Measurements from ENCODE around the gene ZNF536. TPM values are rescaled to one million over a fixed set of nuclear protein-coding genes. Genes with fewer than 3 reads are reported as not detected.
"Not testable (repeated sequence)": the region's sequence is repeated elsewhere in the genome, so short reads cannot be mapped to it uniquely, and the experiment has no call there.

ZNF536 gene
- total RNA-seq, 1 experiment from 2014 or later, result 15.2 TPM

- Histone ChIP-seq H3K27me3 (no peaks in the 10 kb centered on the region), H3K9me3 (replicated peaks) (no peaks in the 10 kb centered on the region), H3K4me3 (no peak overlapping the region), H3K27ac (no peak overlapping the region), H3K36me3 (no peaks in the 10 kb centered on the region; the same call in 1 of the 2 replicates), H3K4me1 (peaks cover 26% of the 10 kb centered on the region)
- DNase-seq, result no peak
Measured at GRCh38 chr19:30444253-30444671, 72.1 kb downstream of the ZNF536 start.

DNA sequence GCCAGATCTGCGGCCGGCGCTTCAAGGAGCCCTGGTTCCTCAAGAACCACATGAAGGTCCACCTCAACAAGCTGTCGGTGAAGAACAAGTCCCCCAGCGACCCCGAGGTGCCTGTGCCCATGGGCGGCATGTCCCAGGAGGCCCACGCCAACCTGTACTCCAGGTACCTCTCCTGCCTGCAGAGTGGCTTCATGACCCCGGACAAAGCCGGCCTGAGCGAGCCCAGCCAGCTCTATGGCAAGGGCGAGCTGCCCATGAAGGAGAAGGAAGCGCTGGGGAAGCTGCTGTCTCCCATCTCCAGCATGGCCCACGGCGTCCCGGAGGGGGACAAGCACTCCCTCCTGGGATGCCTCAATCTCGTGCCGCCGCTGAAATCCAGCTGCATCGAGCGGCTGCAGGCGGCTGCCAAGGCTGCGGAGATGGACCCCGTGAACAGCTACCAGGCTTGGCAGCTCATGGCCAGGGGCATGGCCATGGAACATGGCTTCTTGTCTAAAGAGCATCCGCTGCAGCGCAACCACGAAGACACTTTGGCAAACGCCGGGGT, 72.6 kb downstream of the ZNF536 start:
- Histone ChIP-seq H3K4me3 (no peak overlapping the region), H3K9me3 (replicated peaks) (no peaks in the 10 kb centered on the region), H3K4me1 (peaks cover 29% of the 10 kb centered on the region), H3K36me3 (no peaks in the 10 kb centered on the region; the same call in 1 of the 2 replicates), H3K27ac (no peak overlapping the region), H3K27me3 (no peaks in the 10 kb centered on the region)
- DNase-seq, result no peak

GRCh38 chr19:30445385-30445784, 73.2 kb downstream of the ZNF536 start:
- Histone ChIP-seq H3K36me3 (no peaks in the 10 kb centered on the region; the same call in 1 of the 2 replicates), H3K9me3 (replicated peaks) (no peaks in the 10 kb centered on the region), H3K27me3 (no peaks in the 10 kb centered on the region), H3K4me3 (no peak overlapping the region), H3K4me1 (peaks cover 29% of the 10 kb centered on the region), H3K27ac (no peak overlapping the region)
- DNase-seq, result no peak

- not testable (repeated sequence) for H3K4me3 ChIP-seq
Measured at GRCh38 chr19:30446120-30446519, 73.9 kb downstream of the ZNF536 start.

DNA sequence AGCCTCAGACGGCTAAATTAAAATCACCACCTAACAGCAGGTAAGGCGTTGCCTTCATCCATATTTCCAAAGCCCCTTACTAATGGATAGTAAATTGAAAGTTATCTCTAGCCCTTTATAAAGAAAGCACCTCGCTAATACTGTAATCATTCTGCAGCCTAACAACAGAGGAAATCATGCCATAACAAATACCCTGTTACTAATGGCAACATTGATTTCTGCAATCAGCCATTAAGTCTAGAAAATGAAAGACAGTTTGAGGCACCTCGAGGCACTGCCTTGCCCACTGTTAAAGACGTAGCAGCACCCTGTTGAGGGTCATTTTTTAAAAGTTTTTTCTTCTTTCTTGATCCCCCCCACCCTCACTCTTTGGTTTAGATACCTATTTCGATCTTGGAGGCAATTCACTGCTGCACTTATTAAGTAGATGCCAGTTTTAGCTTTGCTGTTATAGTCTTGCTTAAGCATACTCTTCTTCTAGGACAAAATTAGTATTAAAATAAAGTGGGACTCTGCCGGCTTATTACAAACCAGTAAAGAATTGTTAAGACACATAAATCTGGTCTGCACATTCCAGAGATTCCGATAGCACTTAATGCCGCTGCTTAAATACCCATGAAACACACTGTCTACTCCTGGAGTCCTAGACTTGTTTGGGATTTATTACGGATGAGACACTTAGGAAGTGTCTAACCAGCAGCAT, 74.8 kb downstream of the ZNF536 start:
- no peaks in the 10 kb centered on the region for H3K9me3 ChIP-seq (replicated peaks)
- H3K36me3 ChIP-seq, result no peaks in the 10 kb centered on the region; the same call in 1 of the 2 replicates
- H3K27me3 ChIP-seq, result no peaks in the 10 kb centered on the region
- DNase-seq, result peak in 1 of 2 experiments; percentile 43
- peak overlapping the region; percentile 93 for H3K27ac ChIP-seq
- H3K4me3 ChIP-seq, result no peak overlapping the region
- H3K4me1 ChIP-seq, result peaks cover 29% of the 10 kb centered on the region

More at GRCh38 chr19:30446120-30446519, 73.9 kb downstream of the ZNF536 start:
- not testable (repeated sequence) for H3K27ac ChIP-seq; H3K27me3 ChIP-seq; H3K36me3 ChIP-seq; DNase-seq; H3K9me3 ChIP-seq (replicated peaks)
- H3K4me1 ChIP-seq, result peaks cover 29% of the 10 kb centered on the region

DNA sequence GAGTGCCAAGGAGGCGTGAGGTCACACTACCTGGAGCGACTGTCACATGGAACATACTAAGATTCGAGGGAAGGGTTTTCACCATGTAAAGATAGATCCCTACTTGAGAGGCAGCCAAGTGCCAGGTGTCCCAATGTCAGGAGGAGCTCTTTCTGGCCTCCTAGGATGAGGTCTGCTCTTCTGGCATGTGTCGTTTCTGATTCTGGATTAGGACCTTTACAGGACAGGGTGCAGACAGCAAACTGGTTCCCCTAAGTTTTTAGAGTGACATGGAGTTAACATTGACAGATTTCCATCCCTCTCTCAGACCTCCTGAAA, 75.3 kb downstream of the ZNF536 start:
- peaks cover 29% of the 10 kb centered on the region for H3K4me1 ChIP-seq
- no peak overlapping the region for H3K4me3 ChIP-seq
- H3K36me3 ChIP-seq, result no peaks in the 10 kb centered on the region; the same call in 1 of the 2 replicates
- peak overlapping the region; percentile 93 for H3K27ac ChIP-seq
- peak in 1 of 2 experiments; percentile 23 for DNase-seq
- no peaks in the 10 kb centered on the region for H3K27me3 ChIP-seq
- H3K9me3 ChIP-seq (replicated peaks), result no peaks in the 10 kb centered on the region

DNA sequence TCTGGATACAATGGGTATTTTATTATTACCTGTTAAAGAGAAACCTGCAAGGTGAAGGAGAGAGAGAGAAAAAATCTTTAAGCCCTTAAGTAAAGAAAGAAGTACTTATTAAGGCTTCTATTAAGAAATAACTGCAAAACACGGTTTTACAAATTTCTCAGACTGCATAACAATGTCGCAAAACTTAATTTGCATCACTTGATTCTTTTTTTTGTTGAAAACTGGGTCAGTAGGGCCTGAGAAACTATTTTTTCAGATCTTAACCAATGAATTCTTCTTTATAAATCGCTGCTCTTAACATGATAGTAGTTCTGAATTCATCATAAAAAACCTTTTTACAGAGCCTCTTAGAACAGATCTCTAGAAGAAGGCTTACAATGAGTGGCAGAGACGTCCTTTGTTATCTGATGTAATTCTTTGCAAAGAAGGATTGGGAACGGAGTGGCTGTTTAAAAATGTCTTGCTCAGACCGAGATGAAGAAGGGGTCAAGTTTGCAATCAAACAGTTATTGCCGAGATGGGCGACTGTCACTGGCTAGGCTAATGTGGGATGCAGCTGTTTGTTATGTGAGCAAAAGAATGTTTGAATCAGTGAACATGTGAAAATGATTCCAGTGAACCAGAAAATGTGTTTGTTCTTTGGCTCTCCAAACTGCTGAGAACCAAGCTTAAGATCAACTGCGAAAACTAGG, 76.3 kb downstream of the ZNF536 start:
- H3K27ac ChIP-seq, result peak overlapping the region; percentile 93
- H3K4me3 ChIP-seq, result peak overlapping the region; percentile 42
- peak; percentile 62 to 72 for DNase-seq
- H3K27me3 ChIP-seq, result no peaks in the 10 kb centered on the region
- H3K36me3 ChIP-seq, result no peaks in the 10 kb centered on the region; the same call in 1 of the 2 replicates
- no peaks in the 10 kb centered on the region for H3K9me3 ChIP-seq (replicated peaks)
- H3K4me1 ChIP-seq, result peaks cover 29% of the 10 kb centered on the region

- peak overlapping the region; percentile 93 for H3K27ac ChIP-seq
- DNase-seq, result peak in 1 of 2 experiments; percentile 37
Measured at GRCh38 chr19:30449078-30449590, 77.0 kb downstream of the ZNF536 start.

GRCh38 chr19:30449673-30450072, 77.5 kb downstream of the ZNF536 start:
- Histone ChIP-seq H3K9me3 (replicated peaks) (no peaks in the 10 kb centered on the region), H3K36me3 (no peaks in the 10 kb centered on the region; the same call in 1 of the 2 replicates), H3K4me3 (peak overlapping the region; percentile 42), H3K27me3 (no peaks in the 10 kb centered on the region), H3K27ac (peak overlapping the region; percentile 93), H3K4me1 (peaks cover 29% of the 10 kb centered on the region)
- peak; percentile 56 to 60 for DNase-seq

More at GRCh38 chr19:30449078-30449590, 77.0 kb downstream of the ZNF536 start:
- Histone ChIP-seq H3K9me3 (replicated peaks) (no peaks in the 10 kb centered on the region), H3K4me3 (peak overlapping the region; percentile 42), H3K27me3 (no peaks in the 10 kb centered on the region), H3K36me3 (no peaks in the 10 kb centered on the region; the same call in 1 of the 2 replicates), H3K4me1 (peaks cover 29% of the 10 kb centered on the region)

DNA sequence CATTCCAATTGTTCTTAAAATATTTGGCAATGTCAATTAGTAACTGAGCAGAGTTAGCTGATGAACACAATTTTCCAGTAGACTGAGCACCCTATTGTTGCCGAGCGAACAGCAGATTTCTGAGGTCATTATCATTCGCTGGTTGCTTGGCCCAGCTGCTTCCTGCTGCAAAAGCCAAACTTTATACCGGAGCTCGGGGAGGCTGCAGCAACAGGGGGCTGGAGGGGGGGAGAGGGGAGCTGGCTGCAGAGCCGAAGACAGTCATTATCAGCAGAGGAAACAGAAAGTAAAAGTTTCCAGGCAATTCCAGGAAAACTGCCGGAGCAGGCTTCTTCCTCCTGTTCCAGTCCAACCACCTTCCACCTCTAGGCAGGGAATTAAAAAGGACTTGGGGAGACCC, 77.9 kb downstream of the ZNF536 start:
- no peaks in the 10 kb centered on the region for H3K27me3 ChIP-seq
- peak overlapping the region; percentile 42 for H3K4me3 ChIP-seq
- H3K4me1 ChIP-seq, result peaks cover 29% of the 10 kb centered on the region
- no peaks in the 10 kb centered on the region for H3K9me3 ChIP-seq (replicated peaks)
- DNase-seq, result peak; percentile 88 to 91
- no peaks in the 10 kb centered on the region for H3K36me3 ChIP-seq
- H3K27ac ChIP-seq, result peak overlapping the region; percentile 93

DNA sequence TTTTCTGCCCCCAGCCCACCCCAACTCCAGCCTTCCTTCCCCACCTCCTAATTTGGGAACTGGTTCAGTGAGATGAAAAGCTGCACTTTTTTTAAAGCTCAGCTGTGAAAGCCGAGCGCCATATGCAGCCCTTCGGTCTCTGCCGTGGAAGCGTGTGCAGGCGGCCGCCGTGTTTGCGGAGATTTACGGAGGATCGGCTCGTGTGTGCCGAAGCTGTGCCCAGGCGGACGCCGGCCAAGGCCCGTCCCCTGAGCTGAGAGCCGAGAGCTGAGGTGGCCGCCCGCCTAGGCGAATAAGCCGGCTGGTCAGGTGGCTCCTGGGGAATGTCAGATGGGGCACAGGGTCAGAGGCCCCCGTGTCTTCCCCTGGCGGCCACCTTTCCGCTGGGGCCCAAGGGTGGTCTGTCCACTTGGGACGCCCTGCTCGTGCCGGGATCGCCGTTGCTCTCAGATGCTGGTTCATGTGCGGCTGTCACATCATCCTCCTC, 78.7 kb downstream of the ZNF536 start:
- Histone ChIP-seq H3K4me3 (no peak overlapping the region), H3K27ac (peak overlapping the region; percentile 93; the same call in 1 of the 2 replicates), H3K9me3 (replicated peaks) (no peaks in the 10 kb centered on the region), H3K36me3 (no peaks in the 10 kb centered on the region), H3K27me3 (no peaks in the 10 kb centered on the region), H3K4me1 (peaks cover 29% of the 10 kb centered on the region)
- DNase-seq, result no peak

DNA sequence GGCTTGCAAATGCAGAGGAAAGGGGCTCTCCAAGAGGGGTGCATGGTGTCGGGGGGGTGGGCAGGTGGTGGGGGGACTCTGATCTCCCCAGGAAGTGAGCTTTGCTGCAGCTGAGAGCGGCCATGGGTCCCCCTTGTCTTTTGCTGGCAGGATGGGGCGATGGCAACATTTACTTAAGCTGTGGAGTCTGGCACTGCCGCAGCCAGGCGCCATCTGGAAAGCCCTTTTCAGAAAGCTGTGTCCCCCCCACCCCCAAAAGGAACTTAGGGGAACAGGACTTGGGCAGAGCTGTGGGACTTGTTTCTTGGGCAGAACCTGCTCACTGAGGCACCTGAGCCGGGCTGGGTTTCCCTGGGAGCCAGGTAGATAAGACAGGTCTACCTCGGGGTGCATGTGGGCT, 80.7 kb downstream of the ZNF536 start:
- no peaks in the 10 kb centered on the region for H3K36me3 ChIP-seq
- H3K27me3 ChIP-seq, result no peaks in the 10 kb centered on the region
- no peak overlapping the region for H3K27ac ChIP-seq
- peaks cover 16% of the 10 kb centered on the region for H3K4me1 ChIP-seq
- DNase-seq, result no peak
- no peaks in the 10 kb centered on the region for H3K9me3 ChIP-seq (replicated peaks)
- H3K4me3 ChIP-seq, result no peak overlapping the region

GRCh38 chr19:30453743-30454142, 81.6 kb downstream of the ZNF536 start:
- Histone ChIP-seq H3K4me1 (peaks cover 8% of the 10 kb centered on the region), H3K27ac (no peak overlapping the region), H3K36me3 (no peaks in the 10 kb centered on the region), H3K9me3 (replicated peaks) (no peaks in the 10 kb centered on the region), H3K4me3 (no peak overlapping the region), H3K27me3 (no peaks in the 10 kb centered on the region)
- no peak for DNase-seq

GRCh38 chr19:30455881-30456280, 83.7 kb downstream of the ZNF536 start:
- Histone ChIP-seq H3K9me3 (replicated peaks) (no peaks in the 10 kb centered on the region), H3K4me3 (no peak overlapping the region), H3K27ac (no peak overlapping the region), H3K36me3 (no peaks in the 10 kb centered on the region), H3K4me1 (no peaks in the 10 kb centered on the region), H3K27me3 (no peaks in the 10 kb centered on the region)
- no peak for DNase-seq

- H3K36me3 ChIP-seq, result no peaks in the 10 kb centered on the region
- H3K4me1 ChIP-seq, result no peaks in the 10 kb centered on the region
- DNase-seq, result no peak
- no peak overlapping the region for H3K4me3 ChIP-seq
- no peaks in the 10 kb centered on the region for H3K27me3 ChIP-seq
- H3K27ac ChIP-seq, result no peak overlapping the region
- H3K9me3 ChIP-seq (replicated peaks), result no peaks in the 10 kb centered on the region
Measured at GRCh38 chr19:30457484-30457883, 85.3 kb downstream of the ZNF536 start.

Data from SJCRH30 (cell line).